GM21381 (cell line): ENCODE measurements around the gene PLA2G10.
"Not testable (repeated sequence)": the region's sequence is repeated elsewhere in the genome, so short reads cannot be mapped to it uniquely, and the experiment has no call there.

Source experiments
- ATAC-seq: cut with Tn5 transposase; IDR thresholded peaks from one replicate; pipeline ENCODE4 v1.9.1; 2021; ENCODE audit warnings: mild to moderate bottlenecking, moderate library complexity; ENCODE audit not compliant: unreplicated experiment

PLA2G10 gene

GRCh38 chr16:14694129-14694528 lies at the start of gene PLA2G10:
PLA2G10 (minus strand) TSS chr16:14694308; CDS start chr16:14694229, 79 bp downstream.
- ATAC-seq, result not testable (repeated sequence)

GRCh38 chr16:14742273-14743128 lies 48.4 kb upstream of the PLA2G10 start, which contains the start of gene NPIPA2:
NPIPA2 (plus strand) TSS chr16:14742533; CDS start chr16:14748066, 5,533 bp downstream.
- peak; percentile 99 for ATAC-seq

GRCh38 chr16:14741794-14742193 lies 47.7 kb upstream of the PLA2G10 start:
- not testable (repeated sequence) for ATAC-seq

- not testable (repeated sequence) for ATAC-seq
Measured at GRCh38 chr16:14740832-14741385, 46.8 kb upstream of the PLA2G10 start.

DNA sequence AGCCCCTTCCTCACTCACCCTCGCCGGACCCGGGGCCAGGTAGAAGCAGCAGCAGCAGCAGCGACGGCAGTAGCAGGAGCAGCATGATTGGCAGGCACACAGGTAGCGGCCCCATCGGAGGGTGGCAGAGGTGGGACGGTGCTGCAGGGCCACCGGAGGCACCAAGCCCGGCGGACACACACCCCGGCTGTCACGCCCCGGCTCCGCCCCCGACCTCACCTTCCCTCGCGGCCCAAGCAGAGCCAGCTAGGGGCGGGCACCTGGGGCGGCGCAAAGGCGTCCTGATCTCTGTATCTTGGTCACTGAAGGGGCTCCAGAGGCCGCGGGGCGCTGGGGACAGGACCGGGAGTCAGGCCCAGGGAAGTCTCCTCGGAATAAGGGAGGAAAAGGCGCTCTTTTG lies 39.1 kb upstream of the PLA2G10 start:
- ATAC-seq, result not testable (repeated sequence)

DNA sequence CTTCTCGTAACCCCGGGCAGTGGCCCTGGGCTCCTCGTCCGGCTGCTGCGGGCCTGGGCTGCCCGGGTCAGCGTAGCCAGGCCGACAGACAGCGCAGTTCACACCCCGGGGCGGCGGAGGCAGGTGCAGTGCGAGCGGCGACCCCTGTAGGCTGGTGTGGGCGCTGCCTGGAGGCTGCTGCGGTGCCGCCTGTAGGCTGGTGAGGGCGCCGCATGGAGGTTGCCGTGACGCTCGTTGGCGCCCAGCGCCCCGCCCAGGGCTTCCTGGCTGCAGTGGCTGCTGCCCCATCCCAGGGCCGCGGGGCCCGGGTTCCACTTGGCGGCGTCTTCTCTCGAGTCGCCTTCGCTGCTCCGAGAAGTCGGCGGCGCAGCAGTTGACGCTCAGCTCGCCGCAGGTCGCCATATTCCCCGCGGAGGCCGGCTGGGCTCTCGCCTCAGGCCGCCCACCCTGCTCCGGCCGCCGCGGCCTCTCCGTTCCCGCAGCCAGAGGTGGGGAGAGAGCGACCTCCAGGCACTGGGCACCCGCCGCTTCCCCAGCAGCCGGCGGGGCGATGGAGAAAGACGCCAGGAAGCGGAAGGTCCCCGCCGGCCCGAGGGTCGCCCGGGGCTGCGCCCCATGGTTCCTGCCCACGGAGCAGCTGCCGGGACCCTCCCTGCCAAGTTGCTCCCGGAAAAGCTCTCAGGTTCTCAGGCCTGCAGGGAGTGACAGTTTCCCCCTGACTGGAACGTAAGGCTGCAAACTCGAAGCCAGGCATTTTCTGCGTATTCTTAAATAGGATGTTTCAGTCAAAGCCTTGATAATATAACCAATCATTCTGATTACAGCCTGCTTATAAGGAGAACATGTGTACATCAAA lies 9.3 kb upstream of the PLA2G10 start, which contains the start of gene NPIPA3:
NPIPA3 (plus strand) TSS at position 256 of the 856 bp plus-strand sequence. CDS start 5,533 bp downstream, outside the sequence.
- ATAC-seq, result peak; percentile 96

DNA sequence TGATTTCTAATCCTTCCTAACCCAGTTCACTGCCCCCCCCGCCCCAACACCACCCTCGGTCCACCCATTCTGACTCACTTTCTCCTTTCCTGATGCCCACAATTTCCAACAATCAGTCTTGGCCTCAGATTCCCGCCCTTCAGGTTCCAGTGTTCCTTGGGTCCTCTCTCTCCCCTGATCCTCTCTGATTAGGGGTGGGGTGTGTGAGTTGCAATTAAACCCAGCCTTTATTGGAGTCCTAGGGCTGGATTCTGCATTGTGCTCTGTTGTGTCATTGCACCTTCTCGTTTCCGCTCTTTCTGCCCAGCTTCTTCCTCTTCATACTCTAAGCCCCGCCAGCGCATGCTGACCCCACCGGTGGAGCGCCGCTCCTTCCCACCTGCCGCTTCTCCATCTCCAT lies 8.6 kb upstream of the PLA2G10 start:
- not testable (repeated sequence) for ATAC-seq

DNA sequence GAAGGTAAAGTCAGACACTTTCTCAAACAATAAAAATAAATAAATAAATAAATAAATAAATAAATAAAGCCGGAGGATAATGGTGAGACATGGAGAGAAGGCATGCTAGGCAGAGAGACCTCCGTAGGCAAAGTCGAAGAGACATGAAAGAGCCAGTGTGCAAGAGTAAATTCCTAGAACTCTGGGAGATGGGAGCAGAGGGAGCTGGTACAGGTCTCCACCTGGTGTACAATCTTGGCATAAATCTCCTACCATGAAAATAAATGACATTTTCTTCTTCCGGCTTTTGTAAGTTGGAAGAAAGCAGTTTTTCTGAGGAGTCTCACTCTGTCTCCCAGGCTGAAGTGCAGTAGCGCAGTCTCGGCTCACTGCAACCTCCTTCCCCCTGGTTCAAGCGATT lies 7.8 kb upstream of the PLA2G10 start:
- ATAC-seq, result not testable (repeated sequence)

DNA sequence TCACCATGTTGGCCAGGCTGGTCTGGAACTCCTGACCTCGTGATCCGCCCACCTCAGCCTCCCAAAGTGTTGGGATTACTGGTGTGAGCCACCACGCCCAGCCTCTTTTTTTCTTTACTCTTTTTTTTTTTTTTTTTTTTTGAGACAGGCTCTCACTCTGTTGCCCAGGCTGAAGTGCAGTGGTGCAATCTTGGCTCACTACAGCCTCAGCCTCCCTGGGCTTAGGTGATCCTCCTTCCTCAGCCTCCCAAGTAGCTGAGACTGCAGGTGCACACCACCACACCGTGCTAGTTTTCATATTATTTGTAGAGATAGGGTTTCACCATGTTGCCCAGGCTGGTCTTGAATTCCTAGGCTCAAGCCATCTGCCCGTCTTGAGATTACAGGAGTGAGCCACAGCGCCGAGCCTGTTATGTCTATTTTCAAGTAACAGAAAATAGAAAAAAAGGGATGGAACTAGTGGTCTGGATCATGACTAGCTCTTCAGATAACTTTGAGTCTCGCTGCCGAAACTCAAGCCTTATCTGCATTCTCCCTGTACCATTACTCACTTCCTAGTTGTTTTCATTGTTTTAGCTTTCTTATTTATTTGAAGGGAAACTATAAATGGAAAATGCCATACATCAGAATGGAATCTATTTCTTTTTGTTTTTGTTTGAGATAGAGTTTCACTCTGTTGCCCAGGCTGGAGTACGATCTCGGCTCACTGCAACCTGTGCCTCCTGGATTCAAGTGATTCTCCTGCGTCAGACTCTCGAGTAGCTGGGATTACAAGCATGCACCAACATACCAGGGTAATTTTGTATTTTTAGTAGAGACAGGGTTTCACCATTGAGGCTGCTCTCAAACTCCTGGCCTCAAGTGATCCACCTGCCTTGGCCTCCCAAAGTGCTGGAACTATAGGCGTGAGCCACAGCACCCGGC lies 8.0 kb downstream of the PLA2G10 start:
- ATAC-seq, result not testable (repeated sequence)

DNA sequence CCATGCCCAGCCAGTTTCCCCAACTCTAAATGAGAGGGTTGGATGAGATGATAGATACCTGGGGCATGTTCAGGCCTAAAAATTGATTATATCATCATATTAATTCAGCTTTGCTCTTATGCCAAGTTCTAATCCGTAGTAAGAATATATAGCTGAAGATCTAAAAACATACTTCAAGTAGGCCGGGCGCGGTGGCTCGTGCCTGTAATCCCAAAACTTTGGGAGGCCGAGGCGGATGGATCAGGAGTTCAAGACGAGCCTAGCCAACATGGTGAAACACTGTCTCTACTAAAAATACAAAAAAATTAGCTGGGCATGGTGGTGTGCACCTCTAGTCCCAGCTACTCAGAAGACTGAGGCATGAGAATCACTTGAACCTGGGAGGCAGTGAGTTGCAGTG lies 12.0 kb downstream of the PLA2G10 start:
- ATAC-seq, result no peak

DNA sequence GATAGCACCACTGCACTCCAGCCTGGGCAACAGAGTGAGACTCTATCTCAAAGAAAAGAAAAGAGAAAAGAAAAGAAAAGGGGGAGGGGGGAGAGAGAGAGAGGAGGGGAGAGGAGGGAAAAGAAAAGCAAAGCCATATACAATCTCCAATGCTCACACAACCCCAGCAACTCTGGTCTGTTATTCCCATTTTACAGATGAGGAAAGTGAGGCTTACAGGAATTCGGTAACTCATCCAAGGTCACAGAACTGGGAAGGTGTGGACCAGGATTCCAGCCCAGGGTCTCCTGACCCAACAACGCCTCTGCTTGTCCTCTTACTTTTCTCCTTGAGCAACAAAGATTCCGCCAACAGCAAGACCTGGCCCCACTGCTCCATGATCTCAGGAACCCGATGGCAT lies 13.0 kb downstream of the PLA2G10 start:
- no peak for ATAC-seq

DNA sequence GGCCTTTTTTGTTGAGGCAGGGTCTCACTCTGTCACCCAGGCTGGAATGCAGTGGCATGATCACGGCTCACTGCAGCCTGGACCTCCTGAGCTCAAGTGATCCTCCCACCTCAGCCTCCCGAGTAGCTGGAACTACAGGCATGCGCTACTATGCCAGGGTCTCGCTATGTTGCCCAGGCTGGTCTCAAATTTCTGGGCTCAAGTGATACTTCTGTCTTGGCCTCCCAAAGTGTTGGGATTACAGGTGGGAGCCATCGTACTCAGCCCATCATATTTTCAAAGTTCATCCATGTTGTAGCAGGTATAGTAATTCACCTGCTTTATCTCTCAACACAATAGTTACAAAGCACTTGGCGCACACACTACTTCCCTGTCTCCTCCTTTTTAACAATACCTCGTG lies 13.7 kb downstream of the PLA2G10 start:
- ATAC-seq, result not testable (repeated sequence)

DNA sequence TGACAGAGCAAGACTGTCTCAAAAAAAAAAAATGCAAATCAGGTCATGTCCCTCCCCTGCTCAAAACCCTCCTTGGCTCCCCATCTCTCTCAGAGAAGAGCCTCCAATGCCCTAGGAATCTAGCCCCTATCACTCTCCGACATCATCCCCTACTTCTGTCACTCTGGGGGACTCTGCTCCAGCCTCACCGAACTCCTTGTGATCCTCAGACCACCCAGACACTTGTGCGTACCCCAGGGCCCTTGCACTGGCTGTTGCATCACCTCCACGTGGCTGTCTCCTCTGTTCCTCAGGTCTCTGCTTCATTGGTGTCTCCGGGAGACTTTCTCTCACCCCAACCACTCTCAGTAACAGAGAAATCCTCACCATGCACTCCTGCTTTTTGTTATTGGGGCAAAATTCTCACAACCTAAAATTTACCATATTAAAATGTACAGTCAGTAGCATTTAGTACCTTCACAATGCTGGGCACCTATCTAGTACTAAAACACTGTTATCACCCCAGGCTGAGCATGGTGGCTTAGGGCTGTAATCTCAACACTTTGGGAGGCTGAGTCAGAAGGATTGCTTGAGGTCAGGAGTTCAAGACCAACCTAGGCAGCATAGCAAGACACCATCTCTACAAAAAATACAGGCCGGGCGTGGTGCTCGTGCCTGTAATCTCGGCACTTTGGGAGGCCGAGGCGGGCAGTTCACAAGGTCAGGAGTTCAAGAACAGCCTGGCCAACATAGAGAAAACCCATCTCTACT lies 15.2 kb downstream of the PLA2G10 start:
- no peak for ATAC-seq

GRCh38 chr16:14677627-14678026 lies 16.5 kb downstream of the PLA2G10 start:
- ATAC-seq, result no peak

- ATAC-seq, result no peak
Measured at GRCh38 chr16:14676633-14677032, 17.5 kb downstream of the PLA2G10 start.

- ATAC-seq, result peak; percentile 70
Measured at GRCh38 chr16:14672403-14672971, 21.6 kb downstream of the PLA2G10 start.

GRCh38 chr16:14669776-14670175 lies 24.3 kb downstream of the PLA2G10 start:
- no peak for ATAC-seq

GRCh38 chr16:14668556-14669223 lies 25.4 kb downstream of the PLA2G10 start:
- no peak for ATAC-seq
